Lower leg skin (tissue), 3 donors: ENCODE data around the gene C1orf159.

Source experiments
- POLR2A ChIP-seq, 2 donors: fragments of 450-650 bp; IDR thresholded peaks; one replicate each; pipeline ENCODE4 v1.6.1; 2016 to 2017; ENCODE audit warnings: antibody characterized with exemption in 2 of 2, mild to moderate bottlenecking in 1 of 2, moderate library complexity in 1 of 2
- TF ChIP-seq, protein P1 (sequence below), 3 donors: fragments of 450-650 bp; IDR thresholded peaks; one replicate each; pipeline ENCODE4 v1.5.1; 2016; ENCODE audit warnings: antibody characterized with exemption in 3 of 3, mild to moderate bottlenecking in 3 of 3, moderate library complexity in 2 of 3

GRCh38 chr1:1101503-1101902, 14.4 kb downstream of the C1orf159 start:
- TF ChIP-seq, protein P1, sequence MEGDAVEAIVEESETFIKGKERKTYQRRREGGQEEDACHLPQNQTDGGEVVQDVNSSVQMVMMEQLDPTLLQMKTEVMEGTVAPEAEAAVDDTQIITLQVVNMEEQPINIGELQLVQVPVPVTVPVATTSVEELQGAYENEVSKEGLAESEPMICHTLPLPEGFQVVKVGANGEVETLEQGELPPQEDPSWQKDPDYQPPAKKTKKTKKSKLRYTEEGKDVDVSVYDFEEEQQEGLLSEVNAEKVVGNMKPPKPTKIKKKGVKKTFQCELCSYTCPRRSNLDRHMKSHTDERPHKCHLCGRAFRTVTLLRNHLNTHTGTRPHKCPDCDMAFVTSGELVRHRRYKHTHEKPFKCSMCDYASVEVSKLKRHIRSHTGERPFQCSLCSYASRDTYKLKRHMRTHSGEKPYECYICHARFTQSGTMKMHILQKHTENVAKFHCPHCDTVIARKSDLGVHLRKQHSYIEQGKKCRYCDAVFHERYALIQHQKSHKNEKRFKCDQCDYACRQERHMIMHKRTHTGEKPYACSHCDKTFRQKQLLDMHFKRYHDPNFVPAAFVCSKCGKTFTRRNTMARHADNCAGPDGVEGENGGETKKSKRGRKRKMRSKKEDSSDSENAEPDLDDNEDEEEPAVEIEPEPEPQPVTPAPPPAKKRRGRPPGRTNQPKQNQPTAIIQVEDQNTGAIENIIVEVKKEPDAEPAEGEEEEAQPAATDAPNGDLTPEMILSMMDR (IDR thresholded peaks at IDR 0.05): no peak
- TF ChIP-seq POLR2A (IDR thresholded peaks at IDR 0.05): no peak
